GM06990 (cell line): Measurements from ENCODE around the gene PIANP.

ENCODE experiments used
- DNase-seq: peaks from one replicate; pipeline ENCODE4 v3.0.0-alpha.2; 2011; ENCODE audit not compliant: insufficient read length; ENCODE audit errors: extremely low read depth
- H3K27me3 ChIP-seq: replicated peaks from 2 replicates; pipeline ENCODE4 v1.6.0; 2011; ENCODE audit warnings: low read length; ENCODE audit not compliant: control insufficient read depth, insufficient read depth
- H3K36me3 ChIP-seq: 2 replicates; pipeline ENCODE4 v1.5.1; 2011; ENCODE audit warnings: low read length; ENCODE audit not compliant: control insufficient read depth, insufficient read depth
- H3K4me3 ChIP-seq: replicated peaks from 2 replicates; pipeline ENCODE4 v1.5.1; 2011; ENCODE audit warnings: low read depth, mild to moderate bottlenecking, control low read depth, low read length
- TF ChIP-seq, protein P1 (sequence below): IDR thresholded peaks from 2 replicates; pipeline ENCODE4 v1.5.1; 2011; ENCODE audit warnings: low read length, control low read depth, mild to moderate bottlenecking, inconsistent platforms; ENCODE audit not compliant: insufficient read depth, poor library complexity, severe bottlenecking

Gene PIANP

DNA sequence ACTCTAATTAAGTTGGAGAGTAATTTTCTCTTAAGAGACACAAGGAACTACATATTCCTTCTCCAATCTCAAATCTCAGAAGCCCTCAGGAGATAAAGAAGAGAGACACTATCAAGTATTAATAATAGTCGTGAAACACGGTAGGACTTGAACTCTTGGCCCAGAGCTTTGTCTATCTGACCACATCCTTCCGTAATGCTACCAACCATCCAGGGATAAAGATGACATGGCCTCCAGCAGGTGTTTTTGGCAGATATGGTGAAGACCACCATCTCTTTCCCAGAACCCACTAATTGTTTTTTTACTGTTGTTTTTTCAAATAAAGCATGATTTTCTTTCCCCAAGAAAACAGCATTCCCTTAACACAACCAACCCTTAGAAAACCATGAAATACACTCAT lies 14.8 kb downstream of the PIANP start:
- no peak for DNase-seq
- H3K36me3 ChIP-seq = no peaks in the 10 kb centered on the region; the same call in 1 of the 2 replicates
- H3K27me3 ChIP-seq = no peaks in the 10 kb centered on the region
- no peak overlapping the region for H3K4me3 ChIP-seq
- TF ChIP-seq, protein P1, sequence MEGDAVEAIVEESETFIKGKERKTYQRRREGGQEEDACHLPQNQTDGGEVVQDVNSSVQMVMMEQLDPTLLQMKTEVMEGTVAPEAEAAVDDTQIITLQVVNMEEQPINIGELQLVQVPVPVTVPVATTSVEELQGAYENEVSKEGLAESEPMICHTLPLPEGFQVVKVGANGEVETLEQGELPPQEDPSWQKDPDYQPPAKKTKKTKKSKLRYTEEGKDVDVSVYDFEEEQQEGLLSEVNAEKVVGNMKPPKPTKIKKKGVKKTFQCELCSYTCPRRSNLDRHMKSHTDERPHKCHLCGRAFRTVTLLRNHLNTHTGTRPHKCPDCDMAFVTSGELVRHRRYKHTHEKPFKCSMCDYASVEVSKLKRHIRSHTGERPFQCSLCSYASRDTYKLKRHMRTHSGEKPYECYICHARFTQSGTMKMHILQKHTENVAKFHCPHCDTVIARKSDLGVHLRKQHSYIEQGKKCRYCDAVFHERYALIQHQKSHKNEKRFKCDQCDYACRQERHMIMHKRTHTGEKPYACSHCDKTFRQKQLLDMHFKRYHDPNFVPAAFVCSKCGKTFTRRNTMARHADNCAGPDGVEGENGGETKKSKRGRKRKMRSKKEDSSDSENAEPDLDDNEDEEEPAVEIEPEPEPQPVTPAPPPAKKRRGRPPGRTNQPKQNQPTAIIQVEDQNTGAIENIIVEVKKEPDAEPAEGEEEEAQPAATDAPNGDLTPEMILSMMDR = no peak

DNA sequence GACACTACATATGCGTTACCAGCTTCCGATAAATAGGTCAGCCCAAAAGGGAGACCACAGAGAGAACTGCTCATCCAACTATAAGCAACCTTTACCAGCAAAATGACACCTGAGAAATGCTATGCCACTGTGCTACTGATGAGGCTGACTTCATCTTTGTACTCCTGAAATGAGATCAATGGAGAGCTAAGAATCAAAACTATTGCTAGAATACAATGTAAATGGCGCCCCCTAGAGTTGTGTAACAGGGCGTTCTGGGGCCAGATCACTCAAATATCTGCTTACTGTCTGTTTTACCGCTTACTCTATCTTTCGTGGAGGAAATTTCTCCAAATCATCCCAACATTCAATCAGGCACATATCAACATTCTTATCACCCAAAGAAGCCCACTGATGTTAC lies 16.0 kb downstream of the PIANP start:
- DNase-seq = no peak
- Histone ChIP-seq H3K4me3 (no peak overlapping the region), H3K36me3 (peaks cover 2% of the 10 kb centered on the region)

DNA sequence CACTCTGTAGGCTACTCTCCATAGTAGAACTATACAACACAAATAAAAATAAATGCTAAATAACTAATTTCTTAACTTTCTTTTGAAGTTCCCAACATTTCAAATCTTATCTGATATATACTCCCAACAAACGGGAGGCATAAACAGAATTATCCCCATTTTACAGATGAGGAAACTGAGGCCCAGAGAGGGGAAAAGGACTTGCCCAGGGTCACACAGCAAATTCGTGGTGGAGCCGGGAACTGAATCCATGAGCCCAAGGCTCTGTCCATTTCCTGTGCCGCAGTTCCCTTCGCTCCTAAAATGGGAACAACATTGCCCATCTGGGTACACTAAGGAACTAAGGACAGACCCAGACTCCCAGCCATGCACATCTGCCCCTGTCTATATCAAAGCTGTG lies 23.7 kb downstream of the PIANP start:
- Histone ChIP-seq H3K27me3 (no peaks in the 10 kb centered on the region), H3K36me3 (peaks cover 39% of the 10 kb centered on the region), H3K4me3 (no peak overlapping the region)
- no peak for DNase-seq
- TF ChIP-seq, protein P1 = no peak

More for the DNA sequence above, 16.0 kb downstream of the PIANP start:
- TF ChIP-seq, protein P1 = peak; percentile 48
- H3K27me3 ChIP-seq = no peaks in the 10 kb centered on the region

DNA sequence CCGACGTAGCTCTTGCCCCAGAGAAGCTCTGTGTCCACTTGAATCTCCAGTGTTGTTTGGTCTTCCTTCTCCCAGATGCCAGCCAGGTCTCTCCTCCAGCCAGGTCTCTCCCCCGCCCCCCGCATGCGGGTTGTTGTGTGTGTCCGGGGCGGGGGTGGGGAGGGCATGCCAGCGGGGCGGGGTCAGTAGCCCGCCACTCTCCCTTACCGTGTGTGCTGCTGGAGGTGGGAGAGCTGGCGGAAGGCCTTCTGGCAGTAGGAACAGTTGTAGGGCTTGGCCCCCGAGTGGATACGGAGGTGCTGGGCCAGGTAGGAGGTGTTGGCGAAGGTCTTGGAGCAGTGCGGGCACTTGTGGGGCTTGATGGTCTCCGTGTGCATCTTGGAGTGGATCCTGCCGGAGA lies 28.5 kb downstream of the PIANP start:
- H3K36me3 ChIP-seq = peaks cover 46% of the 10 kb centered on the region
- H3K27me3 ChIP-seq = no peaks in the 10 kb centered on the region
- DNase-seq = no peak
- H3K4me3 ChIP-seq = no peak overlapping the region
- TF ChIP-seq, protein P1 = no peak

DNA sequence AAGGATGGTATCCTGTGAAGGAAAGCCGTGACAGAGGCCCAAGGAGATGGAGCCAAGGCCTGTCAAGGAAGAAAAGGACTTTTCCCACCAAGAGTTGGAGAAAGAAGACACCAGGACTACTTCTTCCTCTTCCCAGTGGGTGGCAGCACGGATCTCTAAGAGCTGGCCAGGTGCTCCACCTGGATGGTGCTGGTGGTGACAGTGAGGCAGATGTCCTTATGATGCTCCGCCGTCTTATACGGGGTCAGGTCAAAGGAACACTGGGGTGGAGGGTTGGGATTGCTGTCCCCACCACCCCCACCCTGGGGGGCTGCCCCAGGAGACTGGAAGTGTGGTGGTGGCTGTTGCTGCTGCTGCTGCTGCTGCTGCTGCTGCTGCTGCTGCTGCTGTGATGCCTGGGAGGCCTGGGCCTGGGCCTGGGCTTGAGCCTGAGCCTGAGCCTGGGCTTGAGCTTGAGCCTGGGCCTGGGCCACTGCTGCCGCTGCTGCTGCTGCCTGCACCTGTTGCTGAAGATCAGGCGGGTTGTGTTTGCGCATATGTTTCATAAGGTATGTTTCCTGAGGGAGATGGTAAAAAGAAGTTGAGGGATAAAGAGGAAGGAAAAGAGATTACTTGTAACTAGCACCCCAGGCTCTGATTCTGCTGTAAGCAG lies 32.9 kb downstream of the PIANP start:
- Histone ChIP-seq H3K4me3 (no peak overlapping the region), H3K27me3 (no peaks in the 10 kb centered on the region), H3K36me3 (peaks cover 33% of the 10 kb centered on the region)
- TF ChIP-seq, protein P1 = peak; percentile 26
- no peak for DNase-seq

DNA sequence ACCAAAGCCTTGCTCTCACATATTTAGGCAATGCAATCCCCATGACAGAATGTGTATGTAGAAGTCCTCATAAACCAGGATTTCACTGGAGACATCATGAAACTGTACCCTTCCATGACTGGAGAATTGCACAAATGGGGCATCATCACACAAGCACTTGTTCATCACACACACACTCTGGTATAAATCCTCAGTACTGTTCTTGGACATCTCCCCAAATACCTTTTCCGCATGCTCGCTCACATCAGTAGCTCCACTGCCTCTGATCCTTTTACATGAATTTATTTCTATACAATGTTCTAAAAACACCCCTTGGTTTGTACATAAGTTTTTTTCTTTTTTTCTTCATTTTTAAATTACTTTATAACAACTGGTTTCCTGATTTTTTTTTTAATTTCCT lies 34.4 kb downstream of the PIANP start:
- TF ChIP-seq, protein P1 = no peak
- Histone ChIP-seq H3K27me3 (no peaks in the 10 kb centered on the region), H3K36me3 (peaks cover 21% of the 10 kb centered on the region), H3K4me3 (no peak overlapping the region)
- no peak for DNase-seq
